ENCODE data around the gene ZNF292.

GRCh38 chr6:87174078-87174579, 18.8 kb downstream of the ZNF292 start:
- TF ChIP-seq CTCF (IDR thresholded peaks at IDR 0.05) (no peak), POLR2A (IDR thresholded peaks at IDR 0.05) (no peak)

Data from Peyer's patch (tissue), 4 donors.